Astrocyte (in vitro differentiated cells and primary cell): Measurements from ENCODE around the gene KANSL3. TPM values are rescaled to one million over a fixed set of nuclear protein-coding genes. Genes with fewer than 3 reads are reported as not detected.

Experiments used
- DNase-seq: peaks from one replicate; pipeline ENCODE4 v3.0.0-alpha.2; 2010; ENCODE audit warnings: low read depth
- FAIRE-seq: peaks from 2 replicates; lab custom pipeline; 2011; peaks lifted over from hg19 to GRCh38; lab: Jason Lieb, UNC
- H2AFZ ChIP-seq: 2 replicates; pipeline ENCODE4 v1.6.0; 2012; ENCODE audit warnings: low read depth, low read length, inconsistent platforms
- H3K27ac ChIP-seq: 2 replicates; pipeline ENCODE4 v1.5.1; 2011; ENCODE audit warnings: low read depth, low read length, inconsistent platforms
- H3K27me3 ChIP-seq: 2 replicates; pipeline ENCODE4 v1.6.0; 2011; ENCODE audit warnings: low read length, inconsistent platforms; ENCODE audit not compliant: insufficient read depth
- H3K36me3 ChIP-seq: 2 replicates; pipeline ENCODE4 v1.5.1; 2011; ENCODE audit warnings: low read length, inconsistent platforms; ENCODE audit not compliant: insufficient read depth
- H3K4me1 ChIP-seq: 2 replicates; pipeline ENCODE4 v1.5.1; 2011; ENCODE audit warnings: low read length, inconsistent platforms; ENCODE audit not compliant: insufficient read depth
- H3K4me2 ChIP-seq: 2 replicates; pipeline ENCODE4 v1.6.0; 2012; ENCODE audit warnings: low read length, inconsistent platforms
- H3K4me3 ChIP-seq: 2 replicates; pipeline ENCODE4 v1.5.1; 2011; ENCODE audit warnings: low read depth, mild to moderate bottlenecking, low read length, inconsistent platforms; ENCODE audit not compliant: insufficient read depth
- H3K79me2 ChIP-seq: 2 replicates; pipeline ENCODE4 v1.6.0; 2012; ENCODE audit warnings: mild to moderate bottlenecking, low read length, inconsistent platforms; ENCODE audit not compliant: insufficient read depth
- H3K9ac ChIP-seq: 2 replicates; pipeline ENCODE4 v1.6.0; 2012; ENCODE audit warnings: mild to moderate bottlenecking, low read length, inconsistent platforms
- H3K9me3 ChIP-seq: 2 replicates; pipeline ENCODE4 v1.5.1; 2012; ENCODE audit warnings: low read depth, mild to moderate bottlenecking, low read length, inconsistent platforms; ENCODE audit not compliant: insufficient read depth
- H4K20me1 ChIP-seq: 2 replicates; pipeline ENCODE4 v1.6.0; 2012; ENCODE audit warnings: low read length, inconsistent platforms; ENCODE audit not compliant: insufficient read depth
- H3K27ac Mint-ChIP-seq: one replicate; pipeline ENCODE4 v1.8.0; 2021; ENCODE audit warnings: mild to moderate bottlenecking, mixed read lengths; ENCODE audit not compliant: unreplicated experiment
- H3K27me3 Mint-ChIP-seq: one replicate; pipeline ENCODE4 v1.8.0; 2021; ENCODE audit warnings: low read depth, mixed read lengths; ENCODE audit not compliant: unreplicated experiment
- H3K36me3 Mint-ChIP-seq: one replicate; pipeline ENCODE4 v1.8.0; 2021; ENCODE audit warnings: low read depth, mixed read lengths; ENCODE audit not compliant: unreplicated experiment
- H3K4me1 Mint-ChIP-seq: one replicate; pipeline ENCODE4 v1.8.0; 2021; ENCODE audit warnings: low read depth, mixed read lengths; ENCODE audit not compliant: unreplicated experiment
- H3K4me3 Mint-ChIP-seq: one replicate; pipeline ENCODE4 v1.8.0; 2021; ENCODE audit warnings: mild to moderate bottlenecking, moderate library complexity, mixed read lengths; ENCODE audit not compliant: unreplicated experiment
- H3K9me3 Mint-ChIP-seq: one replicate; pipeline ENCODE4 v1.8.0; 2021; ENCODE audit warnings: mild to moderate bottlenecking, mixed read lengths; ENCODE audit not compliant: unreplicated experiment
- EZH2 ChIP-seq: IDR thresholded peaks from 2 replicates; pipeline ENCODE4 v1.6.1; 2012; ENCODE audit warnings: mild to moderate bottlenecking, low read length, inconsistent platforms; ENCODE audit not compliant: insufficient read depth
- total RNA-seq: library from RNA; stranded (reverse); gene quantifications from 2 replicates; pipeline ENCODE4 v1.2.1, GENCODE V29; 2021
- TF ChIP-seq, protein P1 (sequence below): IDR thresholded peaks from 2 replicates; pipeline ENCODE4 v1.5.1; 2011; ENCODE audit warnings: low read depth, mild to moderate bottlenecking, inconsistent platforms, low read length, moderate library complexity; ENCODE audit not compliant: insufficient read depth

The KANSL3 gene
- total RNA-seq, 1 donor from 2014 or later = 26.7 TPM

DNA sequence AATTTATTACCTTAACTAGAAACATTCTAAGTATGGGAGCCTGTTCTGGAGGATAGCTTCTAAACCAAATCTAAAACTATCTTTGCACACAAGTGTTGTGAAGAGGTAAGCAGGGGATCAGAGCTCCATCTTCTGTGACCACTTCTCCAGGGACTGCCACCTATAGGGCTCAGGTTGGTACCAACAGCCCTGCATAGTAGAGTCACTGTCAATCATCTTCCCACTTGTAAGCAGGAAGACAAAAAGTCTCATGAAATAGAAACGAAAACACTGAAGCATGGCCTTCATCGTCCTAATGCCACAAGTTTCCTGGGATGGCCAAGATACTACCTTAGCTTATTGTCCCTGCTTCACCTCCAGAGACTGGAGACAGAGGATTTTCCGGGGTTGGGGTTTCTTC is 43.8 kb downstream of the KANSL3 start:
- Histone ChIP-seq H3K4me2 (no peak overlapping the region), H3K4me1 (no peaks in the 10 kb centered on the region), H3K27me3 (no peaks in the 10 kb centered on the region), H3K79me2 (no peaks in the 10 kb centered on the region), H3K27ac (no peak overlapping the region), H4K20me1 (peaks cover 21% of the 10 kb centered on the region), H2AFZ (no peak overlapping the region), H3K4me3 (no peak overlapping the region), H3K9me3 (no peaks in the 10 kb centered on the region), H3K36me3 (peaks cover 46% of the 10 kb centered on the region), H3K9ac (no peak overlapping the region)
- H3K27me3 Mint-ChIP-seq = no peaks in the 10 kb centered on the region
- no peak overlapping the region for H3K4me3 Mint-ChIP-seq
- peaks cover 43% of the 10 kb centered on the region for H3K36me3 Mint-ChIP-seq
- H3K27ac Mint-ChIP-seq = no peak overlapping the region
- DNase-seq = no peak
- TF ChIP-seq EZH2 = no peak
- TF ChIP-seq, protein P1, sequence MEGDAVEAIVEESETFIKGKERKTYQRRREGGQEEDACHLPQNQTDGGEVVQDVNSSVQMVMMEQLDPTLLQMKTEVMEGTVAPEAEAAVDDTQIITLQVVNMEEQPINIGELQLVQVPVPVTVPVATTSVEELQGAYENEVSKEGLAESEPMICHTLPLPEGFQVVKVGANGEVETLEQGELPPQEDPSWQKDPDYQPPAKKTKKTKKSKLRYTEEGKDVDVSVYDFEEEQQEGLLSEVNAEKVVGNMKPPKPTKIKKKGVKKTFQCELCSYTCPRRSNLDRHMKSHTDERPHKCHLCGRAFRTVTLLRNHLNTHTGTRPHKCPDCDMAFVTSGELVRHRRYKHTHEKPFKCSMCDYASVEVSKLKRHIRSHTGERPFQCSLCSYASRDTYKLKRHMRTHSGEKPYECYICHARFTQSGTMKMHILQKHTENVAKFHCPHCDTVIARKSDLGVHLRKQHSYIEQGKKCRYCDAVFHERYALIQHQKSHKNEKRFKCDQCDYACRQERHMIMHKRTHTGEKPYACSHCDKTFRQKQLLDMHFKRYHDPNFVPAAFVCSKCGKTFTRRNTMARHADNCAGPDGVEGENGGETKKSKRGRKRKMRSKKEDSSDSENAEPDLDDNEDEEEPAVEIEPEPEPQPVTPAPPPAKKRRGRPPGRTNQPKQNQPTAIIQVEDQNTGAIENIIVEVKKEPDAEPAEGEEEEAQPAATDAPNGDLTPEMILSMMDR = no peak
- H3K9me3 Mint-ChIP-seq = no peaks in the 10 kb centered on the region
- no peaks in the 10 kb centered on the region for H3K4me1 Mint-ChIP-seq
- no peak for FAIRE-seq

DNA sequence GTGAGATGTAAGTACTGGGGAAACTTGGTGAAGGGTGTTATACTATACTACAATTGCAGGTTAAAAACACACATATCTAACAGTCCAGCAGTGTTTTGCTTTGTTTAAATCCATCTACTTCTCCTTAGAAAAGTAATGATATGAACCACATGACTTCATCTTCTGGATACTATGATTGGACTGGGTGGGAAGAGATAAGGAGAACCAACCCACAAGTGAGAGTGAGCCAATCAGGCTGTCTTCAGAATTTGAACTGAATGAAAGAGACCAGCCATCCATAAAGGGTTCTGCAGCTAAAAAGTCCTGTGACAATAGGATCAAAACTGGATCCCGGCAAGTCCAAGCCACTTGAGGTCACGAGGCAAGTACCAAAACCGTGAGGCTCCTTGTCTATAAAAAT is 46.6 kb downstream of the KANSL3 start:
- no peak overlapping the region for H2AFZ ChIP-seq
- FAIRE-seq (no peak), DNase-seq (no peak)
- Mint-ChIP-seq H3K4me3 (no peak overlapping the region), H3K4me1 (peaks cover 4% of the 10 kb centered on the region), H3K27me3 (no peaks in the 10 kb centered on the region), H3K9me3 (no peaks in the 10 kb centered on the region), H3K27ac (no peak overlapping the region), H3K36me3 (peaks cover 37% of the 10 kb centered on the region)
- no peaks in the 10 kb centered on the region for H3K27me3 ChIP-seq
- peaks cover 32% of the 10 kb centered on the region for H3K36me3 ChIP-seq
- no peak overlapping the region for H3K4me3 ChIP-seq
- no peaks in the 10 kb centered on the region for H3K4me1 ChIP-seq
- no peak overlapping the region for H3K4me2 ChIP-seq
- H4K20me1 ChIP-seq = peaks cover 24% of the 10 kb centered on the region
- TF ChIP-seq EZH2 = no peak
- TF ChIP-seq, protein P1 = no peak
- H3K27ac ChIP-seq = no peak overlapping the region
- H3K9me3 ChIP-seq = no peaks in the 10 kb centered on the region
- H3K79me2 ChIP-seq = no peaks in the 10 kb centered on the region
- no peak overlapping the region for H3K9ac ChIP-seq

DNA sequence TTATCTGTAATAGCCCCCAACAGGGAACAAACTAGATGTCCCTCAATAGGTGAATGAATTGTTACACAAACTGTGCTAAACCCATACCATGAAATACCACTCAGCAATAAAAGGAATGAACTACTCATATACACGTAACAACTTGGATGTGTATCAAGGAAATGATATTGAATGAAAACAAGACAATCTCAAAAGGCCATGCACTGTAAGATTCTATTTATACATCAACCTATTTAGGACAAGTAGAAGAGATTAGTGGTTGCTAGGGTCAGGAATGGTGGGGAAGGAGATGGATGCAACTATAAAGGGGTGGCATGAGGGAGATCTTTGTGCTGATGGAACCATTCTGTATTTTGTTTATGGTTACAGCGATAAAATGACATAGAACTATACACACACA is 47.1 kb downstream of the KANSL3 start:
- no peak overlapping the region for H3K4me2 ChIP-seq
- H3K9me3 ChIP-seq = no peaks in the 10 kb centered on the region
- no peak for FAIRE-seq
- H3K4me3 ChIP-seq = no peak overlapping the region
- no peak overlapping the region for H3K27ac ChIP-seq
- no peaks in the 10 kb centered on the region for H3K4me1 ChIP-seq
- no peaks in the 10 kb centered on the region for H3K79me2 ChIP-seq
- peaks cover 37% of the 10 kb centered on the region for H3K36me3 Mint-ChIP-seq
- no peak overlapping the region for H3K9ac ChIP-seq
- no peaks in the 10 kb centered on the region for H3K27me3 ChIP-seq
- peaks cover 32% of the 10 kb centered on the region for H3K36me3 ChIP-seq
- H2AFZ ChIP-seq = no peak overlapping the region
- peaks cover 19% of the 10 kb centered on the region for H4K20me1 ChIP-seq
- H3K27me3 Mint-ChIP-seq = no peaks in the 10 kb centered on the region
- DNase-seq = peak; percentile 3
- peaks cover 4% of the 10 kb centered on the region for H3K4me1 Mint-ChIP-seq
- TF ChIP-seq, protein P1 = no peak
- TF ChIP-seq EZH2 = no peak
- H3K4me3 Mint-ChIP-seq = no peak overlapping the region
- no peaks in the 10 kb centered on the region for H3K9me3 Mint-ChIP-seq
- no peak overlapping the region for H3K27ac Mint-ChIP-seq
